Measurements from ENCODE around the gene GLRX5. TPM values are rescaled to one million over a fixed set of nuclear protein-coding genes. Genes with fewer than 3 reads are reported as not detected.

Gene GLRX5
- total RNA-seq, 1 experiment from 2014 or later, result 62.2 TPM

GRCh38 chr14:95548328-95548929, 13.6 kb downstream of the GLRX5 start:
- Histone ChIP-seq H2BK5ac (ENCODE audit: insufficient read length, low read length) (no peak overlapping the region), H2BK12ac (ENCODE audit: insufficient read length, low read depth, low read length) (no peak overlapping the region), H3K4me1 (ENCODE audit: insufficient read depth, low read length) (no peaks in the 10 kb centered on the region), H4K5ac (ENCODE audit: insufficient read length, low read depth, low read length) (no peak overlapping the region), H4K8ac (replicated peaks; ENCODE audit: insufficient read length, low read depth, low read length) (no peak overlapping the region), H3K79me1 (ENCODE audit: insufficient read depth, low read depth, low read length, poor library complexity, severe bottlenecking) (peaks cover 4% of the 10 kb centered on the region), H3K23me2 (ENCODE audit: insufficient read length, low read depth, low read length, poor library complexity, severe bottlenecking) (no peaks in the 10 kb centered on the region), H2BK20ac (ENCODE audit: low read depth, low read length, poor library complexity, severe bottlenecking) (no peak overlapping the region), H3K18ac (ENCODE audit: insufficient read length, low read depth, low read length) (no peak overlapping the region), H3K79me2 (ENCODE audit: insufficient read depth, low read length) (no peaks in the 10 kb centered on the region), H2BK120ac (ENCODE audit: low read depth, low read length, poor library complexity, severe bottlenecking) (no peak overlapping the region), H3K4ac (ENCODE audit: low read depth, low read length) (no peak overlapping the region), H2BK15ac (ENCODE audit: low read depth, low read length) (no peak overlapping the region), H2AK5ac (ENCODE audit: insufficient read length, low read length) (no peak overlapping the region), H3K56ac (ENCODE audit: insufficient read length, low read depth, low read length) (no peak overlapping the region), H3K27ac (ENCODE audit: insufficient read length, low read depth, low read length) (no peak overlapping the region), H4K91ac (ENCODE audit: insufficient read length, low read depth, low read length) (no peak overlapping the region), H3K4me2 (ENCODE audit: insufficient read depth, insufficient read length, low read length) (no peak overlapping the region), H3K14ac (ENCODE audit: insufficient read depth, low read length) (no peak overlapping the region), H3T11ph (ENCODE audit: low read length) (no peak overlapping the region), H2AFZ (ENCODE audit: low read length) (no peak overlapping the region), H3K9me3 (ENCODE audit: control insufficient read depth, low read depth, low read length) (no peaks in the 10 kb centered on the region), H3K9ac (ENCODE audit: extremely low read depth, insufficient read length, low read length) (no peak overlapping the region), H4K20me1 (ENCODE audit: control insufficient read depth, insufficient read depth, insufficient read length) (no peaks in the 10 kb centered on the region), H3K23ac (ENCODE audit: insufficient read length, low read depth, low read length) (no peak overlapping the region), H3K27me3 (ENCODE audit: insufficient read depth, low read length) (no peaks in the 10 kb centered on the region; the same call in none of the 2 replicates)
- Mint-ChIP-seq H3K9me3 (peaks cover 3 to 8% of the 10 kb centered on the region in 2 experiments; a peak in 3 of 5 replicates), H3K4me1 (peaks cover 9 to 11% of the 10 kb centered on the region in 2 experiments), H3K4me3 (no peak overlapping the region), H3K27ac (no peak overlapping the region), H3K27me3 (ENCODE audit: low read depth) (peaks cover 14% of the 10 kb centered on the region), H3K36me3 (ENCODE audit: insufficient read depth in 1 of 3, low read depth in 3 of 3) (peaks cover 23 to 45% (median 30%) of the 10 kb centered on the region in 3 experiments)
- WGBS (ENCODE audit: extremely low coverage, insufficient read length, low lambda C conversion rate), result no CpG with 5 or more reads among the region's 9 CpGs
- no peak for DNase-seq
- TF ChIP-seq, protein P1, sequence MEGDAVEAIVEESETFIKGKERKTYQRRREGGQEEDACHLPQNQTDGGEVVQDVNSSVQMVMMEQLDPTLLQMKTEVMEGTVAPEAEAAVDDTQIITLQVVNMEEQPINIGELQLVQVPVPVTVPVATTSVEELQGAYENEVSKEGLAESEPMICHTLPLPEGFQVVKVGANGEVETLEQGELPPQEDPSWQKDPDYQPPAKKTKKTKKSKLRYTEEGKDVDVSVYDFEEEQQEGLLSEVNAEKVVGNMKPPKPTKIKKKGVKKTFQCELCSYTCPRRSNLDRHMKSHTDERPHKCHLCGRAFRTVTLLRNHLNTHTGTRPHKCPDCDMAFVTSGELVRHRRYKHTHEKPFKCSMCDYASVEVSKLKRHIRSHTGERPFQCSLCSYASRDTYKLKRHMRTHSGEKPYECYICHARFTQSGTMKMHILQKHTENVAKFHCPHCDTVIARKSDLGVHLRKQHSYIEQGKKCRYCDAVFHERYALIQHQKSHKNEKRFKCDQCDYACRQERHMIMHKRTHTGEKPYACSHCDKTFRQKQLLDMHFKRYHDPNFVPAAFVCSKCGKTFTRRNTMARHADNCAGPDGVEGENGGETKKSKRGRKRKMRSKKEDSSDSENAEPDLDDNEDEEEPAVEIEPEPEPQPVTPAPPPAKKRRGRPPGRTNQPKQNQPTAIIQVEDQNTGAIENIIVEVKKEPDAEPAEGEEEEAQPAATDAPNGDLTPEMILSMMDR (conservative IDR thresholded peaks at IDR 0.05), result no peak
